H1 (cell line): ENCODE results near the gene PANK3. TPM values are rescaled to one million over a fixed set of nuclear protein-coding genes. Genes with fewer than 3 reads are reported as not detected.
A peak's percentile ranks its signal among the peaks of the same experiment; 100 is the strongest.

ENCODE experiments used
- CTCF ChIA-PET: fragments of 300-600 bp; sonication (Branson Sonifier 250); formaldehyde crosslinking; loops from one replicate; lab custom pipeline; 2021; ENCODE audit not compliant: partially characterized antibody; lab: Charles Lee
- POLR2A ChIA-PET: fragments of 300-600 bp; sonication (Branson Sonifier 250); formaldehyde crosslinking; loops from one replicate; lab custom pipeline; 2021; ENCODE audit warnings: inconsistent platforms; ENCODE audit not compliant: partially characterized antibody; lab: Charles Lee
- DNase-seq, 2 experiments: peaks; one replicate each; pipeline versions ENCODE4 v3.0.0 to v3.0.0-alpha.2; 2010 to 2022; ENCODE audit warnings: low spot score in 2 of 2, low read depth in 1 of 2, mixed read lengths in 1 of 2
- FAIRE-seq: peaks from 2 replicates; lab custom pipeline; 2011; peaks lifted over from hg19 to GRCh38; lab: Jason Lieb, UNC
- H2AFZ ChIP-seq: 2 replicates; pipeline ENCODE4 v1.8.1; 2012; ENCODE audit warnings: low read length, inconsistent platforms
- H2AK5ac ChIP-seq: 2 replicates; pipeline ENCODE4 v1.6.1; 2013; ENCODE audit warnings: low read depth, low read length
- H2BK120ac ChIP-seq: replicated peaks from 2 replicates; pipeline ENCODE3; 2013; ENCODE audit warnings: low read depth, low read length, inconsistent platforms
- H2BK12ac ChIP-seq: 2 replicates; pipeline ENCODE4 v1.6.1; 2013; ENCODE audit warnings: low read depth, low read length
- H2BK15ac ChIP-seq: 2 replicates; pipeline ENCODE4 v1.6.1; 2013; ENCODE audit warnings: low read length
- H2BK20ac ChIP-seq: 2 replicates; pipeline ENCODE4 v1.6.1; 2013; ENCODE audit warnings: low read length
- H2BK5ac ChIP-seq: 2 replicates; pipeline ENCODE4 v1.6.1; 2013; ENCODE audit warnings: low read depth, low read length
- H3K14ac ChIP-seq: 2 replicates; pipeline ENCODE4 v1.6.1; 2013; ENCODE audit warnings: inconsistent platforms; ENCODE audit not compliant: insufficient read length
- H3K18ac ChIP-seq: 2 replicates; pipeline ENCODE4 v1.6.1; 2013; ENCODE audit warnings: low read length; ENCODE audit errors: extremely low read depth
- H3K23ac ChIP-seq: 2 replicates; pipeline ENCODE4 v1.6.1; 2013; ENCODE audit warnings: inconsistent platforms; ENCODE audit not compliant: insufficient read length
- H3K23me2 ChIP-seq: 2 replicates; pipeline ENCODE4 v1.6.1; 2013; ENCODE audit warnings: low read depth, low read length
- H3K27ac ChIP-seq: 2 replicates; pipeline ENCODE4 v1.6.1; 2011; ENCODE audit warnings: low read depth, low read length, inconsistent platforms
- H3K27me3 ChIP-seq, 4 experiments: replicated peaks in 1 of 4; 1 replicate in 1 of 4; 2 replicates in 3 of 4; pipeline versions ENCODE4 v1.6.1 to v1.8.1; 2011 to 2013; ENCODE audit warnings: low read length in 3 of 4, mild to moderate bottlenecking in 3 of 4, inconsistent platforms in 2 of 4, mixed read lengths in 2 of 4, moderate library complexity in 1 of 4; ENCODE audit not compliant: control insufficient read depth in 3 of 4, insufficient read depth in 3 of 4; ENCODE audit errors: extremely low read depth in 1 of 4
- H3K36me3 ChIP-seq, 4 experiments: 2 replicates each; pipeline versions ENCODE4 v1.6.1 to v1.8.1; 2011 to 2013; ENCODE audit warnings: mild to moderate bottlenecking in 4 of 4, low read length in 3 of 4, moderate library complexity in 2 of 4, control low read depth in 1 of 4, inconsistent platforms in 1 of 4; ENCODE audit not compliant: insufficient read depth in 4 of 4, control insufficient read depth in 2 of 4
- H3K4ac ChIP-seq: replicated peaks from 2 replicates; pipeline ENCODE3; 2013; ENCODE audit warnings: low read length, low read depth, mixed read lengths, inconsistent platforms; ENCODE audit not compliant: insufficient read length
- H3K4me1 ChIP-seq, 4 experiments: replicated peaks in 1 of 4; 1 replicate in 1 of 4; 2 replicates in 3 of 4; pipeline versions ENCODE4 v1.6.1 to v1.8.1; 2011 to 2013; ENCODE audit warnings: low read length in 3 of 4, inconsistent platforms in 2 of 4, mixed read lengths in 1 of 4; ENCODE audit not compliant: insufficient read depth in 4 of 4, control insufficient read depth in 3 of 4
- H3K4me2 ChIP-seq, 2 experiments: 2 replicates each; pipeline versions ENCODE4 v1.6.1 to v1.8.1; 2011 to 2013; ENCODE audit warnings: low read depth in 2 of 2, low read length in 2 of 2, control low read depth in 1 of 2, inconsistent platforms in 1 of 2, mild to moderate bottlenecking in 1 of 2; ENCODE audit not compliant: insufficient read depth in 1 of 2
- H3K4me3 ChIP-seq, 4 experiments: fragments of 200-600, 300-600 bp in 1 of 4; sonication (generic), shearing (Covaris generic), sonication (Bioruptor Twin) in 1 of 4; 2 replicates each; pipeline versions ENCODE4 v1.5.1 to v1.8.1; 2011 to 2016; ENCODE audit warnings: low read length in 4 of 4, low read depth in 3 of 4, control low read depth in 2 of 4, inconsistent platforms in 2 of 4, mild to moderate bottlenecking in 2 of 4, mixed read lengths in 1 of 4, moderate library complexity in 1 of 4; ENCODE audit not compliant: insufficient read depth in 2 of 4; ENCODE audit errors: extremely low read depth in 1 of 4
- H3K56ac ChIP-seq: replicated peaks from 2 replicates; pipeline ENCODE3; 2013; ENCODE audit warnings: low read depth, mild to moderate bottlenecking, mixed read lengths, low read length, inconsistent platforms; ENCODE audit not compliant: insufficient read length
- H3K79me1 ChIP-seq: 2 replicates; pipeline ENCODE4 v1.6.1; 2013; ENCODE audit warnings: low read depth, low read length, control low read depth
- H3K79me2 ChIP-seq, 2 experiments: 2 replicates each; pipeline versions ENCODE4 v1.6.1 to v1.8.1; 2012 to 2013; ENCODE audit warnings: low read length in 2 of 2, mild to moderate bottlenecking in 2 of 2, inconsistent platforms in 1 of 2; ENCODE audit not compliant: insufficient read depth in 2 of 2, control insufficient read depth in 1 of 2
- H3K9ac ChIP-seq, 4 experiments: replicated peaks in 1 of 4; 1 replicate in 1 of 4; 2 replicates in 3 of 4; pipeline versions ENCODE4 v1.6.1 to v1.8.1; 2011 to 2013; ENCODE audit warnings: low read depth in 3 of 4, low read length in 3 of 4, control low read depth in 2 of 4, mild to moderate bottlenecking in 2 of 4, moderate library complexity in 2 of 4, inconsistent platforms in 1 of 4; ENCODE audit errors: extremely low read depth in 1 of 4
- H3K9me3 ChIP-seq, 2 experiments: 2 replicates each; pipeline versions ENCODE4 v1.6.1 to v1.8.1; 2012 to 2013; ENCODE audit warnings: mild to moderate bottlenecking in 2 of 2, moderate library complexity in 2 of 2, control low read depth in 1 of 2, inconsistent platforms in 1 of 2, low read depth in 1 of 2, low read length in 1 of 2, mixed read lengths in 1 of 2; ENCODE audit not compliant: insufficient read depth in 2 of 2
- H4K20me1 ChIP-seq, 2 experiments: replicated peaks in 1 of 2; 2 replicates each; pipeline versions ENCODE3 to v1.8.1; 2011 to 2013; ENCODE audit warnings: inconsistent platforms in 2 of 2, low read length in 2 of 2, mild to moderate bottlenecking in 1 of 2; ENCODE audit not compliant: insufficient read depth in 2 of 2, control insufficient read depth in 1 of 2
- H4K5ac ChIP-seq: 2 replicates; pipeline ENCODE4 v1.6.1; 2013; ENCODE audit warnings: low read length, low read depth, mixed read lengths, inconsistent platforms; ENCODE audit not compliant: insufficient read length
- H4K8ac ChIP-seq: 2 replicates; pipeline ENCODE4 v1.8.0; 2013; ENCODE audit warnings: mild to moderate bottlenecking, moderate library complexity, low read length, inconsistent platforms; ENCODE audit not compliant: insufficient read depth; ENCODE audit errors: extremely low read depth
- H4K91ac ChIP-seq: replicated peaks from 2 replicates; pipeline ENCODE3; 2013; ENCODE audit warnings: low read length, mixed read lengths, inconsistent platforms; ENCODE audit not compliant: insufficient read length
- CTBP2 ChIP-seq: IDR thresholded peaks from 2 replicates; pipeline ENCODE4 v1.7.0; 2011; ENCODE audit warnings: borderline replicate concordance, mild to moderate bottlenecking, moderate library complexity, mixed read lengths, low read length; ENCODE audit not compliant: insufficient read depth, insufficient read length
- E2F6 ChIP-seq: IDR thresholded peaks from 2 replicates; pipeline ENCODE4 v1.6.1; 2012; ENCODE audit warnings: inconsistent platforms
- EGR1 ChIP-seq: IDR thresholded peaks from 2 replicates; pipeline ENCODE4 v1.6.1; 2011; ENCODE audit warnings: low read depth, low read length, borderline replicate concordance
- FOSL1 ChIP-seq: IDR thresholded peaks from 2 replicates; pipeline ENCODE4 v1.6.1; 2011; ENCODE audit warnings: mild to moderate bottlenecking, low read depth, low read length, moderate library complexity; ENCODE audit not compliant: insufficient read depth
- JUN ChIP-seq: IDR thresholded peaks from 2 replicates; pipeline ENCODE4 v1.6.1; 2011; ENCODE audit warnings: low read depth, mild to moderate bottlenecking, improper control_type of control experiment, low read length
- NANOG ChIP-seq: IDR thresholded peaks from 2 replicates; pipeline ENCODE4 v1.6.1; 2011; ENCODE audit warnings: low read length, low read depth, mild to moderate bottlenecking, inconsistent platforms; ENCODE audit not compliant: insufficient read depth, poor library complexity, severe bottlenecking
- NRF1 ChIP-seq: IDR thresholded peaks from 2 replicates; pipeline ENCODE4 v1.6.1; 2011; ENCODE audit warnings: mild to moderate bottlenecking, low read depth, low read length, improper control_type of control experiment
- PHF8 ChIP-seq: fragments of 200-600 bp; sonication (generic); conservative IDR thresholded peaks from 2 replicates; pipeline ENCODE4 v1.7.1; 2012; ENCODE audit warnings: low read depth, mild to moderate bottlenecking, inconsistent platforms, low read length, moderate library complexity
- SIX5 ChIP-seq: IDR thresholded peaks from 2 replicates; pipeline ENCODE4 v1.6.1; 2011; ENCODE audit warnings: mild to moderate bottlenecking, low read depth, low read length
- SP4 ChIP-seq: IDR thresholded peaks from 2 replicates; pipeline ENCODE4 v1.6.1; 2012; ENCODE audit warnings: low read length, inconsistent platforms
- TEAD4 ChIP-seq: IDR thresholded peaks from 2 replicates; pipeline ENCODE4 v1.6.1; 2012; ENCODE audit warnings: low read depth, low read length, inconsistent platforms, mixed read lengths
- ZNF274 ChIP-seq: IDR thresholded peaks from 2 replicates; pipeline ENCODE4 v1.7.0; 2012; ENCODE audit warnings: low read length, borderline replicate concordance; ENCODE audit errors: extremely low read depth
- WGBS, 2 experiments: shearing (Covaris generic) in 1 of 2; methylation state at CpG; one replicate each; pipeline versions ENCODE4 v1.1.6 to v1.1.7; 2013 to 2015; ENCODE audit warnings: low lambda C conversion rate in 2 of 2, mixed read lengths in 2 of 2, inconsistent platforms in 1 of 2, low coverage in 1 of 2, missing lambda C conversion rate in 1 of 2; ENCODE audit not compliant: insufficient replicate concordance in 2 of 2, insufficient coverage in 1 of 2, insufficient read length in 1 of 2; ENCODE audit errors: extremely low coverage in 1 of 2, missing lambda C conversion rate in 1 of 2; 5-methylcytosine and 5-hydroxymethylcytosine counted together
- polyA plus RNA-seq, 7 experiments: library from polyadenylated mRNA; depleted of rRNA in 3 of 7; stranded (reverse) in 5 of 7; unstranded in 2 of 7; fragments of >200 nt in 5 of 7; fragments of 200-250 nt in 2 of 7; gene quantifications; 1 replicate in 5 of 7; 2 replicates in 1 of 7; 4 replicates in 1 of 7; pipeline versions ENCODE4 v1.2.1 to v1.2.3, GENCODE V29; 2011 to 2013; ENCODE audit warnings: missing spikeins in 2 of 7, mixed read lengths in 2 of 7
- total RNA-seq: library from RNA; stranded (reverse); fragmentation: NEBNext Ultra II Directional; extraction: Animal tissue kit (Norgen Biotek cat#: 25700); gene quantifications from 2 replicates; pipeline ENCODE4 v1.2.1, GENCODE V29; 2021

The PANK3 gene
- total and polyA plus RNA-seq, 2 of the 8 experiments (the other 6 are each of a cell fraction or from before 2014, with no cell fraction given): 8.6 to 101 TPM

DNA sequence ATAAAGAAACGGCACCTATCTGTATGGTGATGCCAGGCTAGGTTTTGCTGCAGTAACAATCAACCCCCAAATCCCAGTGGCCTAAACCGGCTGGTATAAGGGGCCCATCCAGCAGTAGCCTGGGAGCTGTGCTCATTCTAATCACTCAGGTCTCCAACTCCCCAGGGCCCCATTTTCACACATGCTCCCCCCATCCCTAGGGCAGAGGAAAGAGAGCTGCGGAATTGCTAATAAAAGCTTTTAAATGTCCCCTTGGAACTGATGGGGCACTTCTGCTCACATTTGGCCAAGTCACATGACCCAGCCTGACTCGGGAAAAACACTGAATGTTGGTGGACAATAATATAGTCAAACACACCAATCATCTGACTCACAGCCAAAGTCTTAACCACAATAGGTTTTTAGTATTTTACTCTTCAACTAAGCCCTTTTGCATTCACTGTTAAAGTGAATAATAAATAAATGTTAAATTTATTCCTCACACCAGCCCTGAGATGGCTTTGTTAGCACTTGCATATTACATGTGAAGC is 48.5 kb downstream of the PANK3 start:
- no peak overlapping the region for H4K5ac ChIP-seq
- no peak overlapping the region for H3K18ac ChIP-seq
- peaks cover 0 to 3% of the 10 kb centered on the region in 2 experiments for H4K20me1 ChIP-seq
- H3K9me3 ChIP-seq: peaks cover 0 to 5% of the 10 kb centered on the region in 2 experiments; a peak in 1 of 4 replicates
- ChIA-PET POLR2A (interaction anchor here (1.6 kb wide), 1 partner anchor 48 kb away, joined by 5 read pairs; the partner anchor contains the start of gene PANK3), CTCF (interaction anchor here (0.8 kb wide), 1 partner anchor 15 kb away, joined by 4 read pairs; no protein-coding TSS in a partner anchor)
- H2BK20ac ChIP-seq: no peak overlapping the region
- H3K14ac ChIP-seq: no peak overlapping the region
- no peak overlapping the region for H3K27ac ChIP-seq
- H3K36me3 ChIP-seq: peaks cover 0 to 3% (median 0%) of the 10 kb centered on the region in 4 experiments; a peak in 1 of 8 replicates
- peaks cover 0 to 11% (median 10%) of the 10 kb centered on the region in 4 experiments; a peak in 6 of 7 replicates for H3K4me1 ChIP-seq
- H3K9ac ChIP-seq: no peak overlapping the region
- no peak overlapping the region for H2AK5ac ChIP-seq
- 91% methylated on average over 4 of the region's 4 CpGs; no CpG with 5 or more reads in 1 of the 2 experiments for WGBS, 2 experiments
- H3K4me2 ChIP-seq: peak overlapping the region in 1 of 2 experiments; percentile 59; a peak in 1 of 4 replicates
- DNase-seq (no peak), FAIRE-seq (no peak)
- no peaks in the 10 kb centered on the region for H3K79me1 ChIP-seq
- H4K8ac ChIP-seq: no peak overlapping the region
- H2BK15ac ChIP-seq: no peak overlapping the region
- H3K23ac ChIP-seq: no peak overlapping the region
- no peak overlapping the region for H2BK12ac ChIP-seq
- H3K4ac ChIP-seq: no peak overlapping the region
- no peak overlapping the region for H2AFZ ChIP-seq
- peaks cover 4 to 12% (median 11%) of the 10 kb centered on the region in 4 experiments for H3K27me3 ChIP-seq
- no peak overlapping the region for H3K4me3 ChIP-seq
- H4K91ac ChIP-seq: no peak overlapping the region
- no peak overlapping the region for H2BK120ac ChIP-seq
- no peak overlapping the region for H3K56ac ChIP-seq
- H3K23me2 ChIP-seq: peaks cover 7% of the 10 kb centered on the region
- no peaks in the 10 kb centered on the region for H3K79me2 ChIP-seq
- no peak overlapping the region for H2BK5ac ChIP-seq
- TF ChIP-seq SP4 (no peak), JUN (no peak), PHF8 (no peak), E2F6 (no peak), EGR1 (no peak), CTBP2 (no peak), NRF1 (no peak), NANOG (no peak), SIX5 (no peak), ZNF274 (no peak), FOSL1 (no peak), TEAD4 (no peak)
